AG10803 (cell line): Measurements from ENCODE around the gene NCL.
A peak's percentile ranks its signal among the peaks of the same experiment; 100 is the strongest.
"Not testable (repeated sequence)": the region's sequence is repeated elsewhere in the genome, so short reads cannot be mapped to it uniquely, and the experiment has no call there.

Source experiments
- DNase-seq: peaks from one replicate; pipeline ENCODE4 v3.0.0; 2010; ENCODE audit warnings: low read depth
- H3K4me3 ChIP-seq: 2 replicates; pipeline ENCODE4 v1.5.1; 2011; ENCODE audit warnings: mild to moderate bottlenecking, low read length, control low read depth
- CTCF ChIP-seq: conservative IDR thresholded peaks from 2 replicates; pipeline ENCODE4 v1.5.1; 2011; ENCODE audit warnings: mild to moderate bottlenecking, low read length, control low read depth, inconsistent platforms

The NCL gene

GRCh38 chr2:231467613-231468530 is 3.6 kb upstream of the NCL start:
- H3K4me3 ChIP-seq = no peak overlapping the region
- no peak for TF ChIP-seq CTCF
- no peak for DNase-seq

GRCh38 chr2:231467016-231467545 is 2.8 kb upstream of the NCL start:
- H3K4me3 ChIP-seq = no peak overlapping the region
- TF ChIP-seq CTCF = no peak
- no peak for DNase-seq

DNA sequence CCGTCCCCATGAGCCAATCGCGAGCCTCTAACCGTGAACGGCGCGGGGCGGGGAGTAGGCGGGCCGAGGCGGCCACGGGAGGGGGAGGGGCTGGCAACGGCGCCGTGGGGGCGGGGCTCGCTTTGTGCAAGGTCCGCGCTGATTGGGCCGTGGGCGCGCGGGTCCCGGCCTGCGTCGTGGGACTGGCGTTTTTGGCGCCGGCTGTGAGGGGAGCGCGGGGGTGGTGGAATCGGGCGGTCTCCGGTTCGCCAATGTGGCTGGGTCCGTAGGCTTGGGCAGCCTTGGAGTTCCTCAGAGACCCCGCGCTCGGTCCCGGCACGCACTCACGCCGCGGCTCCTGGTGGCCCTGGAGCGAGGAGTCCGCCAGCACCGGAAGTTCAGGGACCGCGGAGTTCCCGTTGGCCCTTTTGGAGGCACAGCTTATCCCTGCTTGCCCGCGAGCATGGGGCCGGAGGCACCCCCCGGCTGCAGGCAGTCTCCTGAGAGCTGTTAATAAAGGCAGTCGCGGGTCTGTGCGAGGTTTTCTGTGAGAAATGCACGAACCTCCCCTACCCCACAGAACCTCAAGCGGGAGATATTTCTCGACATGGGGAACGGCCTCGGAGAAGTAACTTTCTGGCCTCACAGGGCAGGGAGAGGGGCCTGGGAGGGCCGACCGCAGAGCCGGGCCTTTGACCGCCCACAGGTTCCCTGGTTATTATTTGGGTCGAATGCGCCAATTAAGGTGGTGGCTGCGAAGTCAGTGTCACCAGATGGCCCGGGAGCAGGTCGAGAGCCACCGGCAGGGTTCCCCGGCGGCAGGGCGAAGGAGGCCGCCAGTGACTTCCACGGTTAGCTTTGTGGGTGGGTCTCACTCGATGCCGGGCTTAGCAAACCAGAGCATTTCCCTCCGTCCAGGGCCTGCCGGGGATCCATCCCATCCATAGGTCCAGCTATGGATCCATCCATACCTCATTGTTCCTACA is 574 bp upstream of the NCL start:
- no peak for DNase-seq
- TF ChIP-seq CTCF = no peak
- peak overlapping the region; percentile 80 for H3K4me3 ChIP-seq

DNA sequence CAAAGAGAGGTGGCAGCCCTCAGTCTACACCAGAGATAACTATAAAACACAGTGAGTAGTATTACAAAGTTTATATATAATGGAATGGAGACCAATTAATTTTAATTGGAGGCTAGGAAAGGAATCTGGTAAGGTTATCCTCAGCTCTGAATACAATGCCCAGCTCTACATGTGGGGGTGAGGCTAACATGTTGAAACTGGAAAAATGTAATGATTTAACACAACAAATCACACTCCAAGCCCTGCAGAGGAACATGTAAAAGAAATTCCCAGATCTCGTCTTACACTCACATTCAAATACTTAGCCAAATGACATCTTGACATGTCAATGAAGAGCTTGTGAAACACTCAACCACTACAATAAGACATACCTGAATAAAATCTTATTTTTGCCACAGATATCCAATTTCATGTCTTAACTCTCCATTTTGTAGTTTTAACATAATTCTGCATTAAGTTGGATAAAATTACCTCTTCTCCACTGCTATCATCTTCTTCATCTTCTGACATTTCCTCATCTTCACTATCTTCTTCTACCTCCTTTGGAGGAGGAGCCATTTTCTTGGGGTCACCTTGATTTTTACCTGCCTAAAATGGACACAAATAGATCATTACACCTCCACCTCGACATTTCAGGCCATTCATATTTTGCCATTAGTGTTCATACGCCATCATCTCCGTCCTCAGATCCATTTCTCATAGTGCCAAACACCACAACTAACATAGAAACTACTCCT is 1.4 kb downstream of the NCL start:
- peak overlapping the region; percentile 96 for H3K4me3 ChIP-seq
- DNase-seq = no peak
- TF ChIP-seq CTCF = no peak

DNA sequence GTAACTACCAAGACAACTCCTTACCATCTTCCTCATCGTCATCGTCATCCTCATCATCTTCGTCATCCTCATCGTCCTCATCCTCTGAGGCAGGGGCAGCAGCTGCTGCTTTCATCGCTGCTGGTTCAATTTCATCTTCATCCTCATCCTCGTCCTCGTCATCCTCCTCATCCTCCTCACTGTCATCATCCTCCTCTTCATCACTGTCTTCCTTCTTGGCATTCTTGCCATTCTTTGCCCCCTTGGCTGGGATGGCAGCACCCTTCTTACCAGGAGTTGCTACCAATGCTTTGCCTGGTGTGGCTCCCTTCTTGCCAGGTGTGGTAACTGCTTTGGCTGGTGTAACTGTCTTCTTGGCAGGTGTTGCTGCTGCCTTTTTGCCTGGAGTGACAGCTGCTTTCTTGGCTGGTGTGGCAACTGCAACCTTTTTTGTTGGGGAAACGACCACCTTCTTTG is 2.7 kb downstream of the NCL start:
- H3K4me3 ChIP-seq = no peak overlapping the region
- TF ChIP-seq CTCF = no peak
- no peak for DNase-seq

DNA sequence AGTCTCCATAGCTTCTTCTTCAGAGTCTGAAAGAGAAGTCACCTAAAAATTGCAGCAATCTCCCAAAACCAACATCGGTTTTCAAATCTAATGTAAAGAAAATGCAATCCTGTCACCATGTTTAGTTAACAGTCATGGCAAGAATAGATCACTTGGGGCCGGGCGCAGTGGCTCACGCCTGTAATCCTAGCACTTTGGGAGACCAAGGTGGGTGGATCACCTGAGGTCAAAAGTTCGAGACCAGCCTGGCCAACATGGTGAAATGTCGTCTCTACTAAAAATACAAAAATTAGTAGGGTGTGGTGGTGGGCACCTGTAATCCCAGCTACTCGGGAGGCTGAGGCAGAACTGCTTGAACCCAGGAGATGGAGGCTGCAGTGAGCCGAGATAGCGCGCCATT is 3.4 kb downstream of the NCL start:
- not testable (repeated sequence) for DNase-seq, H3K4me3 ChIP-seq
